Measurements from ENCODE around the gene CSTF1.

- TF ChIP-seq CTCF (conservative IDR thresholded peaks at IDR 0.05) (no peak), ZFX (IDR thresholded peaks at IDR 0.05) (no peak)
These were observed 38.5 kb downstream of the CSTF1 start for GRCh38 chr20:56430957-56431356.

Measured in C4-2B (cell line).